A549 (cell line): ENCODE results near the gene AGR2. TPM values are rescaled to one million over a fixed set of nuclear protein-coding genes. Genes with fewer than 3 reads are reported as not detected.

ENCODE experiments used
- ATAC-seq, 2 experiments: fragments of 200-7000 bp in 1 of 2; fragments of >200 bp in 1 of 2; cut with Nextera tagmentation in 1 of 2; cut with Tn5 transposase in 1 of 2; 3 replicates each; pipeline versions ENCODE4 v1.8.0 to v1.9.1; 2018 to 2020; ENCODE audit warnings: mild to moderate bottlenecking in 1 of 2, moderate library complexity in 1 of 2
- CTCF ChIA-PET: fragments of 300-600 bp; sonication (Branson Sonifier 250); formaldehyde crosslinking; extraction: SDS; loops from one replicate; lab custom pipeline; 2021; ENCODE audit warnings: antibody characterized with exemption, inconsistent platforms; lab: Yijun Ruan, JAX
- POLR2A ChIA-PET: fragments of 350-600 bp; formaldehyde crosslinking; extraction: SDS; loops from one replicate; lab custom pipeline; 2021; ENCODE audit warnings: antibody characterized with exemption, inconsistent platforms; lab: Yijun Ruan, JAX
- DNase-seq, 2 experiments: peaks; one replicate each; pipeline versions ENCODE4 v3.0.0 to v3.0.0-alpha.2; 2011 to 2016; ENCODE audit warnings: low read depth in 1 of 2, low spot score in 1 of 2
- FAIRE-seq: peaks from 2 replicates; lab custom pipeline; 2011; peaks lifted over from hg19 to GRCh38; lab: Jason Lieb, UNC
- H3K27ac ChIP-seq, 2 experiments: fragments of >200 bp; sonication (Bioruptor Twin); formaldehyde crosslinking; 3 replicates each; pipeline ENCODE4 v1.5.1; 2016 to 2017
- H3K4me1 ChIP-seq: fragments of >200 bp; sonication (Bioruptor Twin); formaldehyde crosslinking; 3 replicates; pipeline ENCODE4 v1.6.1; 2016
- H3K4me2 ChIP-seq: fragments of >200 bp; sonication (Bioruptor Twin); formaldehyde crosslinking; 3 replicates; pipeline ENCODE4 v1.6.1; 2016
- H3K4me3 ChIP-seq: fragments of >200 bp; sonication (Bioruptor Twin); formaldehyde crosslinking; 3 replicates; pipeline ENCODE4 v1.5.1; 2016
- H3K9me3 ChIP-seq: fragments of >200 bp; sonication (Bioruptor Twin); formaldehyde crosslinking; 3 replicates; pipeline ENCODE4 v1.6.1; 2016
- ATOH8 ChIP-seq: fragments of 250-450 bp; sonication (Bioruptor Pico); IDR thresholded peaks from 2 replicates; pipeline ENCODE4 v1.5.0; 2020; ENCODE audit warnings: low read depth, mild to moderate bottlenecking, moderate library complexity
- CBX2 ChIP-seq: fragments of 200-600 bp; sonication (generic); IDR thresholded peaks from 2 replicates; pipeline ENCODE4 v1.6.1; 2016; ENCODE audit warnings: low read depth, mild to moderate bottlenecking, borderline replicate concordance
- CHD2 ChIP-seq: fragments of 150-350 bp; IDR thresholded peaks from 2 replicates; pipeline ENCODE4 v1.6.1; 2014; ENCODE audit warnings: low read length; ENCODE audit not compliant: partially characterized antibody
- CHD4 ChIP-seq: fragments of 200-600 bp; sonication (generic); IDR thresholded peaks from 2 replicates; pipeline ENCODE4 v1.6.1; 2016; ENCODE audit warnings: antibody characterized with exemption, mild to moderate bottlenecking, borderline replicate concordance
- CTCF ChIP-seq: fragments of >200 bp; sonication (Bioruptor Twin); formaldehyde crosslinking; IDR thresholded peaks from 3 replicates; pipeline ENCODE4 v1.5.1; 2016
- E2F6 ChIP-seq: IDR thresholded peaks from 2 replicates; pipeline ENCODE4 v1.6.1; 2012; ENCODE audit warnings: low read depth, borderline replicate concordance
- FOSB ChIP-seq: fragments of 250-450 bp; sonication (Bioruptor Pico); IDR thresholded peaks from 2 replicates; pipeline ENCODE4 v1.5.0; 2020; ENCODE audit warnings: mild to moderate bottlenecking, moderate library complexity
- HES2 ChIP-seq: fragments of >200 bp; sonication (Bioruptor Twin); formaldehyde crosslinking; IDR thresholded peaks from 2 replicates; pipeline ENCODE4 v1.6.1; 2016
- HOXA7 ChIP-seq: fragments of 250-450 bp; sonication (Bioruptor Pico); IDR thresholded peaks from 2 replicates; pipeline ENCODE4 v1.5.0; 2020; ENCODE audit warnings: mild to moderate bottlenecking, moderate library complexity
- KDM1A ChIP-seq: fragments of 200-600 bp; sonication (generic); IDR thresholded peaks from 2 replicates; pipeline ENCODE4 v1.6.1; 2016; ENCODE audit warnings: low read depth, mild to moderate bottlenecking
- KDM5A ChIP-seq: fragments of 200-600 bp; sonication (generic); IDR thresholded peaks from 2 replicates; pipeline ENCODE4 v1.6.1; 2016; ENCODE audit warnings: antibody characterized with exemption, mild to moderate bottlenecking
- MAFK ChIP-seq: fragments of 450-650 bp; IDR thresholded peaks from 2 replicates; pipeline ENCODE4 v1.6.1; 2014; ENCODE audit not compliant: partially characterized antibody
- MAX ChIP-seq: IDR thresholded peaks from 2 replicates; pipeline ENCODE4 v1.6.1; 2012
- POLR2AphosphoS2 ChIP-seq: conservative IDR thresholded peaks from 2 replicates; pipeline ENCODE4 v1.6.1; 2012; ENCODE audit warnings: low read length, improper control_type of control experiment, inconsistent platforms
- RAD21 ChIP-seq, 2 experiments: fragments of >200 bp in 1 of 2; sonication (Bioruptor Twin) in 1 of 2; formaldehyde crosslinking in 1 of 2; IDR thresholded peaks in 1 of 2; conservative IDR thresholded peaks in 1 of 2; 2 replicates in 1 of 2; 3 replicates in 1 of 2; pipeline ENCODE4 v1.6.1; 2012 to 2018; ENCODE audit warnings: inconsistent platforms in 1 of 2
- RCOR1 ChIP-seq: fragments of 150-350 bp; IDR thresholded peaks from 2 replicates; pipeline ENCODE4 v1.6.1; 2014; ENCODE audit warnings: antibody characterized with exemption, low read length, low read depth
- REST ChIP-seq: fragments of 200-600 bp; sonication (generic); IDR thresholded peaks from 2 replicates; pipeline ENCODE4 v1.6.1; 2016; ENCODE audit warnings: antibody characterized with exemption, mild to moderate bottlenecking, moderate library complexity
- RFX5 ChIP-seq: fragments of 450-650 bp; IDR thresholded peaks from 2 replicates; pipeline ENCODE4 v1.7.1; 2014; ENCODE audit warnings: antibody characterized with exemption, mild to moderate bottlenecking, moderate library complexity
- RNF2 ChIP-seq: fragments of 200-600 bp; sonication (generic); IDR thresholded peaks from 2 replicates; pipeline ENCODE4 v1.6.1; 2016; ENCODE audit warnings: low read depth, mild to moderate bottlenecking, antibody characterized with exemption, moderate library complexity, borderline replicate concordance
- TP53 ChIP-seq: fragments of 250-450 bp; sonication (Bioruptor Pico); IDR thresholded peaks from 2 replicates; pipeline ENCODE4 v1.5.0; 2021; ENCODE audit warnings: mild to moderate bottlenecking, moderate library complexity
- USF2 ChIP-seq: fragments of 450-650 bp; IDR thresholded peaks from 2 replicates; pipeline ENCODE4 v1.6.1; 2014; ENCODE audit warnings: antibody characterized with exemption
- ZFP36 ChIP-seq: fragments of 450-650 bp; IDR thresholded peaks from 2 replicates; pipeline ENCODE4 v1.6.1; 2014; ENCODE audit warnings: borderline replicate concordance; ENCODE audit not compliant: partially characterized antibody
- WGBS: methylation state at CpG from one replicate; pipeline ENCODE4 v1.1.6; 2017; ENCODE audit errors: missing lambda C conversion rate; 5-methylcytosine and 5-hydroxymethylcytosine counted together
- polyA plus RNA-seq, 4 experiments: library from polyadenylated mRNA; depleted of rRNA in 3 of 4; stranded (reverse); fragments of >200 nt; fragmentation: RNase III in 1 of 4; extraction: RNeasy Plus Mini Kit Qiagen cat#74134 plus additional on column Dnase treatment in 1 of 4; gene quantifications; 2 replicates in 3 of 4; 3 replicates in 1 of 4; pipeline ENCODE4 v1.2.3, GENCODE V29; 2011 to 2017

The AGR2 gene
- polyA plus RNA-seq, 2 of the 4 experiments (the other 2 are of a cell fraction), result 60.7 to 479 TPM

GRCh38 chr7:16762177-16762576, 42.6 kb downstream of the AGR2 start:
- ChIA-PET CTCF (no interaction called here), POLR2A (no interaction called here)
- TF ChIP-seq ATOH8, result no peak
- TF ChIP-seq TP53 (CRISPR knock-in tag), result no peak
- no peak for TF ChIP-seq FOSB
- TF ChIP-seq ZFP36, result no peak
- TF ChIP-seq CHD4, result no peak
- 63% methylated on average over 4 of the region's 4 CpGs for WGBS
- H3K4me3 ChIP-seq, result no peak overlapping the region
- FAIRE-seq, result no peak
- no peak overlapping the region for H3K27ac ChIP-seq
- no peak overlapping the region for H3K4me2 ChIP-seq
- DNase-seq, result no peak
- no peak for ATAC-seq
- no peaks in the 10 kb centered on the region for H3K4me1 ChIP-seq
- no peaks in the 10 kb centered on the region for H3K9me3 ChIP-seq

- ATAC-seq, result no peak
- POLR2A ChIA-PET, result no interaction called here
- no peak overlapping the region for H3K27ac ChIP-seq
- no peak for DNase-seq
- peaks cover 11% of the 10 kb centered on the region for H3K4me1 ChIP-seq
- no peaks in the 10 kb centered on the region for H3K9me3 ChIP-seq
- no peak for FAIRE-seq
- H3K4me2 ChIP-seq, result no peak overlapping the region
- no peak overlapping the region for H3K4me3 ChIP-seq
- 93% methylated on average over 1 of the region's 1 CpG for WGBS
- TF ChIP-seq KDM1A (no peak), CTCF (no peak), RCOR1 (no peak), KDM5A (no peak), REST (no peak), MAX (no peak), HOXA7 (CRISPR knock-in tag) (no peak), RAD21 (conservative IDR thresholded peaks at IDR 0.05 in 1 of 2, IDR thresholded peaks at IDR 0.05 in 1 of 2) (no peak), CBX2 (no peak), E2F6 (no peak), RFX5 (no peak), POLR2AphosphoS2 (no peak), RNF2 (no peak), FOSB (no peak), CHD2 (no peak), MAFK (no peak), HES2 (no peak), USF2 (no peak)
- TF ChIP-seq, all 56 proteins: peak for 0
- CTCF ChIA-PET, result no interaction called here
Observed at GRCh38 chr7:16759840-16760239, 45.0 kb downstream of the AGR2 start.
